ENCODE measurements around the gene GPHB5. TPM values are rescaled to one million over a fixed set of nuclear protein-coding genes. Genes with fewer than 3 reads are reported as not detected.
"Not testable (repeated sequence)": the region's sequence is repeated elsewhere in the genome, so short reads cannot be mapped to it uniquely, and the experiment has no call there.

The GPHB5 gene
- total RNA-seq, 1 donor from 2014 or later: not detected

DNA sequence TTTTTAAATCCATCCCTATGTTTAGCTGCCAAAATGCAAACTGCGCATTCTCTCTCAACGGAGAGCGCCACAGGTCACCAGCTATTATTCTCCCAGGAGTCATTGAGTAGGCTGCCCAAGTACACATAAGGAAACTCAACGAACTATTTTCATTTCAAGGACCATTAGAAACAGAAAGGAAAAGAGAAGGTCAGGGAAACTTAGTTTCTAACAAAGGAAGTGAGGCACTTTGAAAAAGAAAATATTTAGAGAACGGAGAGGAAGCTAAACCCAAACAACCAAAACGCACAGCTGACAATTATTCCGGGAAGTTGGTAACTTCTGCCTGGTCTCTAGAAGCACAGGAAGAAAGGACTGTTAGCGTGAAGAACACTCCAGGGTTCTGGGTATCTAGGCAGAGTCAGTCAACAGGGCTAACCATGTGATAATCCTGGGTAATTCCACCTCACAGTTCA lies 23.5 kb downstream of the GPHB5 start:
- DNase-seq: no peak

- DNase-seq: no peak
Measured at GRCh38 chr14:63292805-63293204, 25.9 kb downstream of the GPHB5 start.

GRCh38 chr14:63290741-63291430 lies 27.8 kb downstream of the GPHB5 start:
- no peak for DNase-seq

DNA sequence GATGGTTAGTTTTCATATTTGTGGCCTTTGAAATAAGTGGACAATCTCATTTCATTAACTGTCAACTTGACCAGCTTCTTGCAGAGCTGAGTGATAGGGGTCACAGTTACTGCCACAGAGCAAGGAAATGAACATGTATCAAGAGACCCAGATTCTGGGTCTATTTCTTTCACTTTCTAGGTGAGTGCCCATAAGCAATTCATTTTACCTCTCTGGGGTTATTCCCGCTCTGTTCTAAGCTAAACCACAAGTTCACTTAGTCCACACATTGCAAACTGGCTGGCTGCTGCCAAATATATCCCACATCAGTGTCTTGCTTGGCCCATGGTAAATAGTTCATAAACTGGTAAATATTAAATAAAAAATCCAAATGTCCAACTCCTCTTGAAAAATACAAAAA lies 29.9 kb downstream of the GPHB5 start:
- no peak for DNase-seq

- DNase-seq: no peak
Measured at GRCh38 chr14:63287666-63288483, 30.9 kb downstream of the GPHB5 start.

- DNase-seq: no peak
Measured at GRCh38 chr14:63286071-63286470, 32.7 kb downstream of the GPHB5 start.

GRCh38 chr14:63283884-63284248 lies 34.9 kb downstream of the GPHB5 start:
- DNase-seq: no peak

- DNase-seq: no peak
Measured at GRCh38 chr14:63282997-63283883, 35.5 kb downstream of the GPHB5 start.

- DNase-seq: not testable (repeated sequence)
Measured at GRCh38 chr14:63279933-63280332, 38.8 kb downstream of the GPHB5 start.

GRCh38 chr14:63277591-63278183 lies 41.0 kb downstream of the GPHB5 start:
- DNase-seq: no peak

DNA sequence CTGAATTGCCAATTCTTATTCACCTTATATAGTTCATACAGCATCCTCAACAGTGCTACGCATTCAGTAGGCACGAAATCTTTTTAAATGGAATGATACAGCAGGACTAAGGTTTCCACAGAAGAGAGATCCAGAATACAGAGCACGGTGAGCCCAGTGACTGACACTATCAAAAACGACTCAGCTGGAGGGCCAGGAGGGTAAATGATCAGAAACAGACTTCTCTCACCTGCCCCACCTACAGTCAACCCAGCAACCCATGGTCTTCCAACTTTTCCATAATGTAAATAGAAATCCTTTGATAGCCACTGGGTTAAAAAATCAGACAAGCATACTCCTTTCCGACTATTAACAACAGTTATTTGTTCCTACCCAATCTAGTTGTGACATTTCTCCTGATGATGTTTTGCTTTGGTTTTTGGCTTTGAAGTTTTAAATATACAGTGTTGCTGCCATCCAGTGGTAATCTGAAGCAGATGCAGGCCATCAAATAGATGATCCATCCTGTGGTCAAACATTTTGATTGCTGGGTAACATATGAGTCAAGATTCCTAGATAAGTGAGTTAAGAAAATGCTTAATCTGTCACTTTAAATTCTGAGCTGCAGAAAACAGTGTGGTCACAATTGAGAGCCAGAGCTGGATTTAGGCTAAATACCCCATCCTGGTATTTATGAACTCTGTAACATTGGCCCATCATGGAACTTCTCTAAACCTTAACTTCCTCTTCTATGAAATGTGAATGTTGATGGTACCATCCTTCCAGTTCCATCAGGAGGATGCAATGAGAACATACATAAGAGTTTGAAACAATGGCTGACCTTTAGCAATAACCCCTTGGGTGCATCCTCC lies 42.0 kb downstream of the GPHB5 start:
- no peak for DNase-seq

DNA sequence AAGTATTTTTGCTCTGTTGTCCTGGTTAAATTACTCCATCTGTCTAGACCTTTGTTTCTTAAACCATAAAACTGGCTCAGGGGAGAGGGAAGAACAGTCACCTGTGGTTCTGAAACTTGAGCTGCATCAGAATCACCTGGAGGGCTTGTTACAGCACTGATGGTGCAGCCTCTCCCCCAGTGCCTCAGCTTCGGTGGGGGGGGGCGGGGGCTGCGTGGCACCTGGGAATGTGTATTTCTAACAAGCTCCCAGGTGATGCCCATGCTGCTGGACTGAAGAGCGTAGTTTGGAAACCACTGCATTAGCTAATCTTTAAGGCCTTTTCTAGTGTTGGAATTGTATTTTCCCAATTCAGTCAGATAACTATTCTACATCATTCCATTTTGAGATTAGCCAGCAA lies 42.7 kb downstream of the GPHB5 start:
- no peak for DNase-seq

GRCh38 chr14:63275611-63276010 lies 43.1 kb downstream of the GPHB5 start:
- DNase-seq: no peak

- DNase-seq: no peak
Measured at GRCh38 chr14:63273717-63274655, 44.7 kb downstream of the GPHB5 start.

GRCh38 chr14:63273129-63273528 lies 45.6 kb downstream of the GPHB5 start:
- no peak for DNase-seq

GRCh38 chr14:63269561-63270225 lies 49.0 kb downstream of the GPHB5 start:
- DNase-seq: no peak

DNA sequence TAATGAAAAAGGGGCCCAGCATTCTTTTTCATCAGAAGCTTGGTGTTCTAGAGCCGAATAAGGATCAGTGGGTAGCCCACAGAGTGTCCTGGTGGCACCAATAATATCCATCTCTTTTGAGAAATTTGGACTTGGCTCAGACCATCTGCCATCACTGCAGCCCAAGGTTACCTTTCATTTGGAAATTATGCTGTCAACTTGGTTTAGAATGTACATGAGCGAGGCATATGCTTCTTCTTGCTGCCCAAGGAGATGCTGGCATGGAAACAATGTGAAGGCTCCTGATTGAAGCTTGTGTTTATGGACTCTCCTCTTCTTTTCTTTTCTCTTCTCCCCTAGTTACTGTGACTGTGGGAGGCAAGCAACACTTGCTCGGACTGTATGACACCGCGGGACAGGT lies 50.0 kb downstream of the GPHB5 start:
- DNase-seq: no peak

DNA sequence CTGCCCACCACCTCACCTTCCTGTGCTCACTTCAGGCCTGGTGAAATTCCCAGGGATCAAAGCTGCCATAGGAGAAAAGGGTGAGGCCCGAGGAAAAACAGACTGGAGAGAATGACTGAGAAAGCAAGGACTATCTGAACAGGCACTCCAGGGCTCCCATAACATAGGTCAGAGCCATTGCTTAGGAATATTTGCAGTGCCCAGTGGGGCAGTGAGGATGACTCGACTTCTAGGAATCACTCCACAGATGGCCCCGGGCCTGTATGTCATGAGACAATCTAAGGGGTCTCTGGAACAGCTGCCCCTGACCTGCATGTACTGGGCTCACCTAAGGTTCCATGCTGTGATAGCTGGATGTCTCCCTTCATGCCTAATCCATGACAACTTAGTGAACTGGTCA lies 51.6 kb downstream of the GPHB5 start:
- DNase-seq: no peak

DNA sequence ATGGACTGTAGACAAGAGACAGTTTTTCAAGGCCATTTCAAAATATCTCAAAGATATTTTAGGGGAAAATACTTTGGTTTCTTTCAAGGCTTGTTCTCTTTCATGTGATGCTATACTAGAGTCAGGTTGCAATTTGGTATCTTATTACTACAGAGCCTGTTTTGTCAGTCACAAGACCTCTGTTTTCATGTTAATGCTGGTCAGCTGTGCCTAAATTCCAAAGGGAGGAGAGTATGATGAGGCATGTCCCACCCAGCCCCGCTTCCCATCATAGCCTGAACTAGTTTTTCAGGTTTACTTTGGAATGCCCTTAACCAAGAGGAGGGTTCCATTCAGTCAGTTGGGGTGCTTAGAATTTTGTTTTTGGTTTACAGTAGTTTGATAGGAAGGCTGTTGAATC lies 52.6 kb downstream of the GPHB5 start:
- no peak for DNase-seq

Measured in occipital lobe (tissue), 2 donors.